ENCODE measurements around the gene LRRC7.
"Not testable (repeated sequence)": the region's sequence is repeated elsewhere in the genome, so short reads cannot be mapped to it uniquely, and the experiment has no call there.

LRRC7 gene

DNA sequence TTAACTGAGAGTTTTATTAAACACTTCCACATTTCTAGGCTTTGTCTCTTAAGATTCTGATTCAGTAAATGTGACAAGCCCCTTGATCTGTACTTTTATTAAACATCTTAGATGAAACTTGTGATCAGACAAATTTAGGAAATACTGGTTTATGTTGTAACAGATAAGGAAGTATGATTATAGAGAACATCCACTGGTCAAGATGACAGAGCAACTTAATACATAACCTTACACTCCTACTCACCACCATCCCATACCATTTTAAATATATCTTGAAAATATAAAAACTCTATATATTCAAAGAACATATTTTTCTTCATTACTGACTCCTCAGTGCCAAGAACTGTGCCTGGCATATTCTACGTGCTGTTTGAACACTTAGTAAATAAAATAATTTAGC lies 420.2 kb downstream of the LRRC7 start:
- no peak for DNase-seq

GRCh38 chr1:69991644-69992043 lies 423.9 kb downstream of the LRRC7 start:
- no peak for DNase-seq

GRCh38 chr1:69992594-69992993 lies 424.9 kb downstream of the LRRC7 start:
- no peak for DNase-seq

DNA sequence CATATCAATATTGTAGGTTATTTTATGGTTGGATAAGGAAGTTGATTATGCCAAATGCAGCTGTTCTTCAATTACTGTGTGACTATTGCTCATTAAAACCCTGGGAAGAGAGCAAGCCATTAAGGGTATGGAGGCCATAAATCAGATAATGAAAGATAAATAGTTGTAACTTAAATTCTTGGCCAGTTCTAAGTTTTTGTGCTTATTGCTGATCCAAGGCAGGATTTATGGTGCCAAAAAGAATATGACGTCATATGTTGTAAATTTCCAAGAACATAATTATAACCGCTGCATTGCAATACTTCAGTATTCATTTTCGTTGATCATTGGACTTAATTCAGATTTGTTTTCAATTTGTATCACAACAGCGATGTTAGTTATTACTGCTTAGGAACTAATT lies 426.1 kb downstream of the LRRC7 start:
- DNase-seq, result no peak

DNA sequence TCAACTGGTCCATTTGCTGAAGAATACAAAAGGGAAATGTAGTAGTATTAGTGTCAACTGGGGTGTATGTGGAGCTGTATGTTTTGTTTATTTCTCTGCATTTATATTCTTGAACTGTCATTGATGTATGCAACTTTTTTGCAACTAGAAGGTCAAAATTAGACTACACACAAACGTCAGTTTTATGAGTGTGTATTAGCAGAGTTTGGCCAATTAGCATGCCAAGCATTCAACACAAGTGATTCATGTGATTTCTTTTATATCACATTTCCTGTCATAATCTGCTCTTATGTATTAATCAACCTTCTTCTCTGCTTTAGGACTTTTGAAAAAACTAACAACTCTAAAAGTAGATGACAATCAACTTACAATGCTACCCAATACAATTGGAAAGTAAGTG lies 426.5 kb downstream of the LRRC7 start:
- DNase-seq, result no peak

- DNase-seq, result no peak
Observed at GRCh38 chr1:69998847-69999246, 431.1 kb downstream of the LRRC7 start.

DNA sequence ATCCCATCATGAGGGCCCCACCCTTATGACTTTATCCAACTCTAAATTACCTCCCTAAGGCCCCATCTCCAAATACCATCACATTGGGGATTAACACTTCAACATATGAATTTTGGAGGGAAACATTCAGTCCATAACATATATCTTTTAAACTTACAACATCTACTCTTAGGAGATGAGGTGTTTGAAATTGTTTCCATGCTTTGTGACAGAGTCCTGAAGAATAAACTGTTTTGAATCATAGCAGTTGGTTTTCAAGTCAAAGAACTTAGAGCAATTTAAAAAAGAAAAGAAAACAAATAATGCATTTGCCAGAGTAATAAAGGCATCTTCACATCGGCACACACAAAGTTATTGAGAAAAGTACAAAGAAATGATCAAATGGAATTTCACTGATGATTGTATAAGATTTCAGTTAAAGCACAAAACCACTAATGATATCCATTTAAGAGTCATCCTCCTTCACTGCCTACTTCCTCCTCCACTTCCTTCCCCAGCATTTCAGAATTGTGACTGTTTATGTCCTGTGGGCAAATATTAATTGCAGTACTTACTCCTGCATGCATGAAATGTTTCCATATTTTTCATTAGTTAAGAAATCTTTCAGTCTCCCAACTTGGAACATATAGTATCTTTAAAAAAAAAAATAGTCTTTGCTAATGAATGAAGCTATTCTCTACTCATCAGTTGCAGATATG lies 435.6 kb downstream of the LRRC7 start:
- DNase-seq, result no peak

DNA sequence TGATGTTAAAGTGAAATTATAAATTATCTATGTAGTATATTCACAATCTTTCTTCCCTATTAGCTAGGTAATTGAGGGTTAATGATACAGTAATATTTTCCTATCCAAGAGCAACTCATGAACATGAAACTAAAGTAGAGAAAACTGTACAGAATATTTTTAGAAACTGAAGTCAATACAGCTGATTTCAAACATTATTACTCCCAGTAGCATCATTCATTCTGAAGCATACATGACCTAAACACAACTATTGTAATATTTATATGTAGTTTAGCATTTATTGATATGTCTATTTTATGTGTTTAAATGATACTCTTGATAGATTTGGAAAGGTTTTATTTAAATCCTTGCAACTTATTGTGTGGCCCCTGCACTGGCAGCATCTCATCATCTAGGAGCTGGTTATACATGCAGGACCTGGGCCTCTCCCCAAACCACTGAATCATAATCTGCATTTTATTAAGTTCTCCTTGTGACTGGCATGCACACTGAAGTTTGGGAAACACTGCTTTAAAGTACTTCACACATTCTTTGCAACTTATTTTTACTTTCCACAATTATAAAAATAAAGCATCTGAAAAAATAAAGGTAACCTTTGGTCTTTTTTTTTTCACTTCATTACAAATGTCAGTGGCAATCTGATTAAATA lies 437.8 kb downstream of the LRRC7 start:
- DNase-seq, result no peak

GRCh38 chr1:70008660-70009059 lies 440.9 kb downstream of the LRRC7 start:
- no peak for DNase-seq

DNA sequence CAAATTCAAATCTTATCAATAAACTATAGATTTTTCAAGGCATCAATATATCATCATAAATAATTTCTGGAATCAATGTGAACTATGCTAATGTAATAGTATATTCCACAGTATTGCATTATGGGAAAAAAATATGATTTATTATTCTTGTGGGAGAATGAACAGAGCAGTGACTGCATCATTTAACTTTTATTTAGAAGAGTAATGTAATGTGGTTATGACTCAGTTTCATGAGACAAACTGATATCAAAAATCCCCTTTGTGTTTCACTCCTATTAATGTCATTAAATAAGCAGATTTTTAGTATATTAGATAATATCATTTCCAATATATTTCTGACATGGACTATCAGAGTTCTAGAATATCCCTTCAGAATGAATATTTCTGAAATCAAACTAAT lies 450.0 kb downstream of the LRRC7 start:
- DNase-seq, result no peak

GRCh38 chr1:70024272-70024671 lies 456.6 kb downstream of the LRRC7 start:
- no peak for DNase-seq

GRCh38 chr1:70025052-70025451 lies 457.3 kb downstream of the LRRC7 start:
- no peak for DNase-seq

- no peak for DNase-seq
Observed at GRCh38 chr1:70025846-70026245, 458.1 kb downstream of the LRRC7 start.

DNA sequence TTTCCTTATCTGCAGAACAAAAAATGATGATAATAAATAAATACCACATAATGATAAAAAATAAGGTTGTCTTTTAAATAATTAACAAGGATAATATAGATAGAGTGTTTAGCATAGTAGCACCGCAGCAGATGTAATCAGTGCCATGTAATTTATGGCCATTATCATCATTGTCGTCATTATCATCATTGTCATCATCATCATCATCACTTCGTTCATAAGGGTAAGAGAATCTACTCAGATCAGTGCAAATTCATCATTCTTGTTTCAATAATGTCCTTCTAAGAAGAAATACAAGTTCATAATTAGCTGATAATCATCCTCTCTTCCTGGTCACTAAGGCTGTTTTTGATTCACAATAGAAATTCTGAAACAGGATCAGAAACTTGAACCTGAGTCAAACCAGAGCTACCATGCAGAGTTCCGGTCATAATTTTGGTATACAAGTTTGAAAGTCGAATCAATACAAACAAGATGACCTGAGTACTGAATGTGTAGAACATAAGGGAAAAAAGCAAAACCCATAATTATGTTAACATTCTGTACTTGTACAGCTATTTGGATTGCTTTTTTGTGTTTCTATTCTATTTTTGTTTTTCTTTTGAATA lies 465.6 kb downstream of the LRRC7 start:
- DNase-seq, result no peak

DNA sequence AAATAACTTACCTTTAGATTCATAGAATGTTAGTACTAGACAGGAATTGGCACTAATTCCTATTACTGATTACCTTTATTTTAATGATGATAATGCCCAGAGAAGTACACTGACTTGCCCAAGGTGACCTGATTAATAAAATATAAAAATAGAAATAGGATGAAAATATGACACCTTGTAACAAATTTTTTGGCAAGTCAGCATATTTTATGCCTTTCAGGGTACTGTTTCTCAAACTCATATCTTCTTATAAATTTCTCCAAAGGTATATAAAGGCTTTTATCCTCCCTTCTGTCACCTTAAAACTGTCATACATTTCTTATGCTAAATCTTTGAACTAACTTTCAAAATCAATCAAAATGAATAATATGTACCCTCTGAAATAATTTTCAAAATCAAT lies 466.2 kb downstream of the LRRC7 start:
- DNase-seq, result no peak

DNA sequence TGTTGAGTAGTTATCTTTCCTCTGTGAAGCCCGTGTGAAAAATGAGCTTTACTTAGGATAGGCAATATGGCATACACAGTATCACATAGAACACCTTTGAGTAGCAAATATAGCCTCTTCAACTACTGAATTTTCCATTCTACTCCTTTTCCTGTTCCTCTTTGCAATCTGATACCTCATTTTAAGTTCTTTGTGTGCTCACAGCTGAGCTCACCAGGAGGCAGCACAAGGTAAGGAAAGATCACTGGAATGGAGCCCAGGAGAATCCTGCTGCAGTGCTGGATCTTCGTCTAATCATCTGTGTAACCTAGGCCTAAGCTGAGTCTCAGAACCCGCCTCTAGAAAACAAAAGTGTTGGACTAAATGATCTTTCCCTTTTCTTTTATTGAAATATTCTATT lies 466.7 kb downstream of the LRRC7 start:
- peak; percentile 23 for DNase-seq

DNA sequence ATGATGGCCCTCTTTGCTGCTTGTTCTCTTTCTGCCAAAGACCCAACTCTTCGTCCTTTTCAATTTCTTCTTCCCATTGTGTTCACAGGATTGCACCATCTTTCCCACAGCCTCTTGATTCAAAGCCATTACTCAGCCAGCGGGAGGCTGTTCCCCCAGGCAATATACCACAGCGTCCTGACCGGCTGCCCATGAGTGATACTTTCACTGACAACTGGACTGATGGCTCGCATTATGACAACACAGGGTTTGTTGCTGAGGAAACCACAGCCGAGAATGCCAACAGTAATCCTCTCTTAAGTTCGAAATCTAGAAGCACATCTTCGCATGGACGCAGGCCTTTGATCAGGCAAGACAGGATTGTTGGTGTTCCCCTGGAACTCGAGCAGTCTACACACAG lies 470.3 kb downstream of the LRRC7 start:
- DNase-seq, result no peak

DNA sequence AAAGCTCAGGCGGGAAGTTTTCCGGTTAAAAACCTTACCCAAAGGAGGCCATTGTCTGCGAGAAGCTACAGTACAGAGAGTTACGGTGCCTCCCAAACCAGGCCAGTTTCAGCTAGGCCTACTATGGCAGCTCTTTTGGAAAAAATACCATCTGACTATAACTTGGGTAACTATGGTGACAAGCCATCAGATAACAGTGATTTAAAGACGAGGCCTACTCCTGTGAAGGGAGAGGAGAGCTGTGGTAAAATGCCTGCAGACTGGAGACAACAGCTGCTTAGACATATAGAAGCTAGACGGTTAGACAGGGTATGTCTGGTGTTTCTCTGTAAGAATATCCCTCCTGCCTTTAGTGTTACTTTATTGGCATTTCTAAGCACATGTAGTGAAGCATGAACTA lies 471.8 kb downstream of the LRRC7 start:
- DNase-seq, result no peak

DNA sequence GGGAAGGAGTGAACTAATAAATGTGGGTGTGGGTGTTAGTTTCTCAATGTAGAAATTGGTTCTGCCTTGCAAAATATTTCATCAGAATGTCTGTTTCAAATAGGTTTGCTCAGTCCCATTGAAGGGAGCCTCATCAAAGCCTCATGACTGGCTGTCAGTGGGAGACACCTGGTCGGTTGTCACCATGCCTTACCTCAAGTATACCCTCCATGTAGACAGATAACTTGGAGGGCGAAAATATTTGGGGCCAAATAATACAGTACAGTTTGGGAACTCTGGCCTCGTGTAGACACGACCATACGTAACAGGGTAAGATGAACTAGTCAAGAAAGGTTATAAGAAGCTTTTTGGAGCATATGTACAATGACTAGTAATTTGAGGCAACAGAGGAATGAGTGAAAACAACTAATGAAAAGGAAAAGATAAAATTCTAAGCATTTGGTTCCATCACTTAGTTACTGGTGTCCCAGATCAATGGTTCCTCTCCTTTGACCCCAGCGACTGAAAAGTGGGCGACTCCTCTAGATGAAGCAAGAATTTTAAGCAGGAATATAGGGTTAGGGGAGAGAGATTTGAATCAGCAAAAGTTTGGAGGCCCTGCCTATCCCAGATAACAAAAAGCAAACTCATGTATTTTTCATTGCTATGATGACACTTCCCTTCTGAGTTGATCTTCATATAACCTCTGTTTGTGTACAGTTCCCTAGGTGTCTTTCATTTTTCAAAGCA lies 473.8 kb downstream of the LRRC7 start:
- no peak for DNase-seq

DNA sequence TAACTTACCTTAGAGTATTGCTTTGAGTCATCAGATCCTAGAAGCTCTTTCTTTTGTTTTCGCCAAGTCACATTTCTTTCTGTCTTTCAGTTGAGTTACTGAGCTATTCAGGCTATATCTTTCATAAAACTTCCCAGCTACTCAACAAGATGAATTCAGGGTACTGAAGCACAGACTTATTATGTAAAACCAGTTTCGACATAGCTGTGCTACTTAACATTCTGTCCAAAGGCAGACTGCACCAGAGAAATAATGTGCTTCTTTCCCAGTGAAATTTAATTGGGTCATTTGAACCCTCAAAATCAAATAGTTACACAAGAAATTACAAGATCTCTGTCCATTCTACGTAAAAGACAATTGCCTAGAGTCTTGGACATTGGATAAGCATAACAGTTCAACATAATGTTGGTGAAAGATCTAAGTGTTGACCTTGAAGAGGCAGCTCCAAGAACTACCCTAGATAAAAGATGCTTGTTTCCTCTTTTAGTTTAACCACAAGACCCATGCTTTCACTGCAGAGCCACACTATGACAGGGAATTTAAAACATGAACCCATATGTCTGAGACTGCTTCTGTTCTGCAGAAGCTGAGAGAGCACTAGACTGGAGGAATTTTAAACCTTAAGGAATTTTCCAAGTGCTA lies 474.5 kb downstream of the LRRC7 start:
- no peak for DNase-seq

DNA sequence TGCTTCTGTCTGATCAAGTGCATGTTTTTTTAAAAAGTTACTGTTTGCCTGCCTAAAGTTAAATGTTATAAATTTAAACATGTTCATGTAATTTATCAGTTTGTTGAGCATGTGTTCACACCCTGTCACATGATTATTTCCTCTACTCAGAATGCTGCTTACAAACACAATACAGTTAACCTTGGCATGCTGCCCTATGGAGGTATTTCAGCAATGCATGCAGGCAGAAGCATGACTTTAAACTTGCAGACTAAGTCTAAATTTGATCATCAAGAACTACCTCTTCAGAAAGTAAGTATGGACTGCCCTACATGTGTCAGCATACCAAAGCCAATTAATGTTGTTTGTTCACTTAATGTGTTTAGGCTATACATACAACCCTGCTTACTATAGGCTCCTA lies 476.1 kb downstream of the LRRC7 start:
- DNase-seq, result no peak

DNA sequence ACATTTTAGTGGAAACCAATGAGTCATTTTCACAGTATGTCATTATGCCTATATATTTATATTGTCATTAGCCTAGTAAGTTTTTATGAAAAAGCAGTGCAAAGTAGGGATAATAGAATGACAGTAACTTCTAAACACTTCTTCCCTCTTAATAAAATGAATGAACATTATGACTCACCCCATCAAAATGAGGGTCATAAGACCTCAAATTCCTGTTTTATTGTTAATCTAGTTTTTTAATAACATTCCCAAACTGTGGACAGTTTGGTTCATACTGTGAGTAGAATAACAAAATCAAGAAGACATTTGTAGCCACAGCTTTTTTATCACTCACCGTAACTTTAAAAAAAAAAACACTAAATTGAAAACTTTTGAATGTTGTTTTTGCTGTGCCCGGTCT lies 477.1 kb downstream of the LRRC7 start:
- DNase-seq, result no peak

- DNase-seq, result not testable (repeated sequence)
Observed at GRCh38 chr1:70045581-70045980, 477.9 kb downstream of the LRRC7 start.

All from NCI-H187 treated with DMSO at 0.1 percent for 48 hours (cell line).